HG02642 (cell line): ENCODE measurements around the gene KRTAP10-9.
"Not testable (repeated sequence)": the region's sequence is repeated elsewhere in the genome, so short reads cannot be mapped to it uniquely, and the experiment has no call there.

Source experiments
- ATAC-seq: cut with Tn5 transposase; IDR thresholded peaks from one replicate; pipeline ENCODE4 v1.9.1; 2021; ENCODE audit warnings: mild to moderate bottlenecking; ENCODE audit not compliant: unreplicated experiment, poor library complexity

Gene KRTAP10-9

GRCh38 chr21:44594406-44594916 is 32.4 kb upstream of the KRTAP10-9 start:
- no peak for ATAC-seq

GRCh38 chr21:44595524-44595923 is 31.4 kb upstream of the KRTAP10-9 start:
- ATAC-seq = no peak

DNA sequence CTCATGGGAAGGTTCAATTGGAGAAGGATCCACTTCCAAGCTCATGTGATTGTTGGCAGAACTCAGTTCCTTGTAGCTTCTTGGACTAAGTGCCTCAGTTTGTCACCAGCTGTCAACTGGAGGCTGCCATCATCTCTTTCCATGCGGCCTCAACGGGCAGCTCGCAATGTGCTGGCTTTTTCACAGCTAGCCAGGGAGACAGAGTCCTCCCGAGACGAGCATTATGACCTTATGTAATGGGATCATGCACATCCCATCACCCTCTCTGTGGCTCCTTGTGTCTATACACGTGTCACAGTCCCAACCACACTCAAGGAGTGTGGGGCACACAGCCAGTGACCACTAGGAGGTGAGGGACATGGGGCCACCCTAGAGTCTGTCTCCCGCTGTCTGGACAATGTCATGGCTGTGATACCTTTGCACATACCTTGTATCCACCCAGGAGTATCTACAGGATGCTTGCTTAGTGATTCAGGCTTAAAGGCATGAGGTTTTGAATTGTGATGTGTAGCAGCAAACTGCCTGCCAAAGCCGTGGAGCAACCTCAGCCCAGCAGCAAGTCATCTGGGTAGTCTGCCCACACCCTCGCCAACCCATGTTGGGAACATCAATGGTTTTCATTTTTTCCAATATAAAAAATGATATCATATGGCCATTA is 30.7 kb upstream of the KRTAP10-9 start:
- ATAC-seq = no peak

DNA sequence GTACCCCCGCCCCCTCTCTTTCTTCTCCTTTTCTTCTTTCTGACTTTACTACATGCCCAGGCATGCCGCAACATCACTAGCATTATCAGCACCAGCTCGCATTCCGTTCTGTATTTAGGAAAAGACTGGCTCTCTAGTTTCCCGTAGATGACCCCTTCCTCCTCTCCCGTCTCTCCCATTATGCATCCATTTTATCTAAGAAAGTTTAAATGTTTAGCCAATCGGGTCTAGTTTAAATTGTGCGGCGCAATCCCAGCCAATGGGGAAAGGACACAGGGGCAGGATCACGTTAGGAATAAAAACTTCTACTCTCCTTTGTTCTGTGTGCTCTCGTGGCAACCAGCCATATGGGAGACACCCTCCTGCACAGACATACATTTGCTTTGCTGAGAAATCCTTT is 28.8 kb upstream of the KRTAP10-9 start:
- no peak for ATAC-seq

DNA sequence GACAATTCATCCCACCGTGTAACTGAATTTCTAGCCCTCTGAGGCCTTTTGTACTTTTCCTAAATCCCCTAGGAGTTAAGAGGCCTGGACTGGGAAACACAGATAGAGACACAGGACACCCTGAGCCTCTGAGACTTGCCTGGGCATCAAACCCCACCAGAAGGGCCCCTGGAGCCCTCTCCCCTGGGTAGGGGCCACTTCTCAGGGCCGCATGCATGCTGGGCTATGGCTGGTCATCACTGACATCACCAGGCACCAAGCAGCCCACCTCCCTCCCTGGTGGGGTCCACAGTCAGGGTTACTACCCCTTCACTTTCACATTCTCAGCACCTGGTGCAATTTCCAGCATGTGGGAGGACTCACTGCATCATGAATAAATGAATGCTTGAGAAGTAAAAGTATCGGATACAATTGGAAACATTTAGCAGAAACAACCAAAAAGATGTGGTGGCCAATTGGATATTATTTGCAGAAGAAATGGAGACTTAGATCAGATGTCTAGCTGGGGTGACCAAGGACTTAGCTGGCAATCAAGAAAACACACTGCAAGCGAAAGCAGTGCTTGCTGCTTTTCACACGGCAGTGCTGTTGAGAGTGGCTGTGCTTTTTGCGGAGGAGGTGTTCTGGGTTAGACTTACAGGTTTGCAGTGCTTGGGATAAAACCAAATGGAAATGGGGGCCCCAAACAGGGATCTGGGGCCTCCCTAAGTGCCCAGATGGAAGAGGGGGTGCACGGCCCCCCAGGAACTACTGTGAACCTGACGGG is 27.4 kb upstream of the KRTAP10-9 start:
- ATAC-seq = no peak

GRCh38 chr21:44600118-44600978 is 26.5 kb upstream of the KRTAP10-9 start, which contains the start of gene KRTAP10-7:
TSS of gene KRTAP10-7 (plus strand) at chr21:44600597. CDS start at chr21:44600622, 25 bp downstream.
- ATAC-seq = not testable (repeated sequence)

GRCh38 chr21:44601091-44601490 is 25.8 kb upstream of the KRTAP10-9 start:
- not testable (repeated sequence) for ATAC-seq

DNA sequence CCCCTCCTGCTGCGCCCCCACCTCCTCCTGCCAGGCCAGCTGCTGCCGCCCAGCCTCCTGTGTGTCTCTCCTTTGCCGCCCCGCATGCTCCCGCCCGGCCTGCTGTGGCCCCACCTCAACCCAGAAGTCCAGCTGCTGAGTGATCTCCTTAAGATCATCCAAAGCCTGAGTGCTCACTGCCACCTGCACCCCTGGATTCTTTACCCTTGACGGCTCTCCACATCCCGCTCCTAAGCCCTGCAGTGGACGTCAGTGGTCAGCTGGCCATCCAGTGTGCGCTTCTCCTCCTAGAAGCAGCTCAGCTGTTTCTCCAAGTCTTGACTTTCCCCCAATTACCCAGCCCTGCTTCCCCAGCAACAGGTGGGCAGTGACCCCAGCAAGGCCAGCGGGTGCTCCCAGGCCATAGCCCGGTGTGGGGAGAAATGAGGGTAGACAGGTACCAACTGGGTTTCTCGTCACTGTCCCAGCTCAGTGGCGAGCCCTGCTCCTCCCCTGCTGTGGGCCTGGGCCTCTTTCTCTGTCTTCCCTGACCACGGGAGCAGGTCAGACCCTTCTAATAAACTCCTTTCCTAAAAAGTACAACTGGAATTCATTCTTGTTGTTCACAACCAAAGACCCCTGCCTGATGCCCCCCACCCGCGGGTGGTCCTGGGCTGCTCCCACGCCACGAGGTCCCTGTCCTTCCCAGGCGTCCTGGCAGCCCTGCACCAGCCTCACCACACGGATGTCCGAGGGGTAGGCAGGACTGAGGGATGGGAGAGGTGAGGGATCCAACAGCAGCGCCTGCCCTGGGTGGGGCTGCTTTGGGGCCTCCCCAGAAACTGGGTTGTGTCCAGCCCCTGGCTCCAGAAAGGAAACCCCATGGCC is 25.1 kb upstream of the KRTAP10-9 start:
- no peak for ATAC-seq

- no peak for ATAC-seq
Measured at GRCh38 chr21:44602463-44602850, 24.4 kb upstream of the KRTAP10-9 start.

- ATAC-seq = no peak
Measured at GRCh38 chr21:44603109-44603875, 23.6 kb upstream of the KRTAP10-9 start.

GRCh38 chr21:44603911-44604310 is 23.0 kb upstream of the KRTAP10-9 start:
- no peak for ATAC-seq

DNA sequence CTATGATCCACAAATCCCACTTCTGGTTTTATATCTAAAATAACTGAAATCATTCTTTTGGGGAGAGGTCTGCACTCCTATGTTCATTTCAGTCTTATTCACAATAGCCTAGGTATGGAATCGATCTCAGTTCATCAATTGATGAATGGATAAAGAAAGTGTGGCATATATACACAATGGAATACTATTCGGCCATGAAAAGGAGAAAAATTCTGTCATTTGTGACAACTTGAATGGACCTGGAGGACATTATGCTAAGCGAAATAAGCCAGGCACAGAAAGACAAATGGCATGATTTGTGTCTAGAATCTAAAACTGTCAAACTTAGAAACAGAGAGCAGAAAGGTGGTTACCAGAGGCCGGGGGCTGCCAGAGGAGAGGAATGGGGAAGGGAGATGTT is 20.4 kb upstream of the KRTAP10-9 start:
- no peak for ATAC-seq

DNA sequence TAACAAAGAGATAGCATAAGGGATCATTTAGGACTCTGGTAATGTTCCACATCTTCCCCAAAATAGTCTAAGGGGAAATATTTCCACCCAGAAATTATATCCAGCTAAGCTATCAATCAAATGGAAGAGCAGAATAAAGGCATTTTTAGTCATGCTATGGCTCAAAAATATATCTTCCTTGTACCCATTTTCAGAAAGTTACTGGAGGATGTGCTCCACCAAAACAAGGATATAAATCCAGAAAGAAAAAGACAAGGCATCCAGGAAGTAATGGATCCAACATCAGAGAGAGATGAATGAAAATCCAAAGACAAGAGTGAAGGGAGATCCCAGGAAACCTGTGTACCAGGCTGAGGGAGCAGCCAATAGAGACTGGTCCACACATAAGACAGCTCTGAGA is 17.7 kb upstream of the KRTAP10-9 start:
- ATAC-seq = no peak

DNA sequence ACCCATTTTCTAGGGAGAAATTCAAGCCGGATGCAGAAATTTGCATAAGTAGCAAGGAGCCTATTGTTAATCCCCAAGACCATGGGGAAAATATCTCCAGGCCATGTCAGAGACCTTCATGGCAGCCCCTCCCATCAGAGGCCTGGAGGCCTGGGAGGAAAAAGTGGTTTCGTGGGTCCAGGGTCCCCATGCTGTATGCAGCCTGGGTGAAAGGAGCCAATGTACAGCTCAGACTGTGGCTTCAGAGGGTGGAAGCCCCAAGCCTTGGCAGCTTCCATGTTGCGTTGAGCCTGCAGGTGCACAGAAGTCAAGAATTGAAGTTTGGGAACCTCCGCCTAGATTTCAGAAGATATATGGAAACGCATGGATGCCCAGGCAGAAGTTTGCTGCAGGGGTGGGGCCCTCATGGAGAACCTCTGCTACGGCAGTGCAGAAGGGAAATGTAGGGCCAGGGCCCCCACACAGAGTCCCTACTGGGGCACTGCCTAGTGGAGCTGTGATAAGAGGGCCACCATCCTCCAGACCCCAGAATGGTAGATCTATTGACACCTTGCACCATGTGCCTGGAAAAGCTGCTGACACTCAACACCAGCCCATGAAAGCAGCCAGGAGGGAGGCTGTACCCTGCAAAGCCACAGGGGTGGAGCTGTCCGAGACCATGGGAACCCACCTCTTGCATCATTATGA is 16.6 kb upstream of the KRTAP10-9 start:
- not testable (repeated sequence) for ATAC-seq

DNA sequence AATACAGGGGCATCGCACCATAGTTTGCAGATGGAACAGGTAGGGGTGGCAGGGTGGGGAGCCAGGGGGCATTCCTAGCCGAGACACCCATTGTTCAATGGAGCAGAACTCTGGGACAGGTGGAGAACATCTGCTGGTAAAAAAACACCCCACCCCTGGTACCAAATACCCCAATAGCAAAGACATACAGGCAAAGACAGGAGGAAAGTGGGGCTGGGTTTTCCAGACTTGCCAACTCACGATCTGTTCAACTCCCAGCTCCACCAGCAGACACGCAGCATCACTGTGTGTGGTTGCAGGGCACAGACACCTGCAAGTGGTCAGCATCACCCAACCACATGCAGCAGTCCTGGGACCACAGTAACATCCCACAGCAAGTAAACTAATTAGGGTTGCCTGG is 15.3 kb upstream of the KRTAP10-9 start:
- ATAC-seq = no peak

- ATAC-seq = no peak
Measured at GRCh38 chr21:44612029-44612486, 14.8 kb upstream of the KRTAP10-9 start, which contains the start of gene KRTAP10-8. TSS of gene KRTAP10-8 (plus strand) at chr21:44612079. CDS start at chr21:44612101, 22 bp downstream.

DNA sequence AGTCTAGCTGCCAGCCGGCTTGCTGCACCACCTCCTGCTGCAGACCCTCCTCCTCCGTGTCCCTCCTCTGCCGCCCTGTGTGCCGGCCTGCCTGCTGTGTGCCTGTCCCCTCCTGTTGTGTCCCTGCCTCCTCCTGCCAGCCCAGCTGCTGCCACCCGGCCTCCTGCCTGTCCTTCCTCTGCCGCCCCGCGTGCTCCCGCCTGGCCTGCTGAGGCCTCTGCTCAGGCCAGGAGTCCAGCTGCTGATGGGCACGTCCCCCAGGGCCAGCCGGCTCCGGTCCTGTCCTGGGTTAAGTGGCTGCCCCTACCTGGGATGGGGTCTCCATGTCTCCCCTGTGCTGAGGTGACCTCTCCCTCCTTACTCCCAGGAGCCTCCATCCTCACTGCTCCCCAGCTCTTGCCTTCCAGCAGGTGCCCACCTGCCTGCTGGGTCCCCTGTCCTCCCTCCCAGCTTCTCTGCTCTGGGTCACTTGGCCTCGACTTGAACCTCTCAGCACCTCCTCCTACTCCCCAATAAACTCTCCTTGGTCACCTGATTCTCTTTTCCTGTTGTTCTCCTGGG is 14.1 kb upstream of the KRTAP10-9 start:
- no peak for ATAC-seq
